ENCODE results near the gene CARS1.

Gene CARS1

GRCh38 chr11:3092603-3093141 lies 35.4 kb upstream of the CARS1 start:
- no peak for DNase-seq (ENCODE audit: low read depth)
- H3K4me3 ChIP-seq (ENCODE audit: low read length), result no peak overlapping the region
- TF ChIP-seq, protein P1, sequence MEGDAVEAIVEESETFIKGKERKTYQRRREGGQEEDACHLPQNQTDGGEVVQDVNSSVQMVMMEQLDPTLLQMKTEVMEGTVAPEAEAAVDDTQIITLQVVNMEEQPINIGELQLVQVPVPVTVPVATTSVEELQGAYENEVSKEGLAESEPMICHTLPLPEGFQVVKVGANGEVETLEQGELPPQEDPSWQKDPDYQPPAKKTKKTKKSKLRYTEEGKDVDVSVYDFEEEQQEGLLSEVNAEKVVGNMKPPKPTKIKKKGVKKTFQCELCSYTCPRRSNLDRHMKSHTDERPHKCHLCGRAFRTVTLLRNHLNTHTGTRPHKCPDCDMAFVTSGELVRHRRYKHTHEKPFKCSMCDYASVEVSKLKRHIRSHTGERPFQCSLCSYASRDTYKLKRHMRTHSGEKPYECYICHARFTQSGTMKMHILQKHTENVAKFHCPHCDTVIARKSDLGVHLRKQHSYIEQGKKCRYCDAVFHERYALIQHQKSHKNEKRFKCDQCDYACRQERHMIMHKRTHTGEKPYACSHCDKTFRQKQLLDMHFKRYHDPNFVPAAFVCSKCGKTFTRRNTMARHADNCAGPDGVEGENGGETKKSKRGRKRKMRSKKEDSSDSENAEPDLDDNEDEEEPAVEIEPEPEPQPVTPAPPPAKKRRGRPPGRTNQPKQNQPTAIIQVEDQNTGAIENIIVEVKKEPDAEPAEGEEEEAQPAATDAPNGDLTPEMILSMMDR (conservative IDR thresholded peaks at IDR 0.05; ENCODE audit: low read length), result no peak

DNA sequence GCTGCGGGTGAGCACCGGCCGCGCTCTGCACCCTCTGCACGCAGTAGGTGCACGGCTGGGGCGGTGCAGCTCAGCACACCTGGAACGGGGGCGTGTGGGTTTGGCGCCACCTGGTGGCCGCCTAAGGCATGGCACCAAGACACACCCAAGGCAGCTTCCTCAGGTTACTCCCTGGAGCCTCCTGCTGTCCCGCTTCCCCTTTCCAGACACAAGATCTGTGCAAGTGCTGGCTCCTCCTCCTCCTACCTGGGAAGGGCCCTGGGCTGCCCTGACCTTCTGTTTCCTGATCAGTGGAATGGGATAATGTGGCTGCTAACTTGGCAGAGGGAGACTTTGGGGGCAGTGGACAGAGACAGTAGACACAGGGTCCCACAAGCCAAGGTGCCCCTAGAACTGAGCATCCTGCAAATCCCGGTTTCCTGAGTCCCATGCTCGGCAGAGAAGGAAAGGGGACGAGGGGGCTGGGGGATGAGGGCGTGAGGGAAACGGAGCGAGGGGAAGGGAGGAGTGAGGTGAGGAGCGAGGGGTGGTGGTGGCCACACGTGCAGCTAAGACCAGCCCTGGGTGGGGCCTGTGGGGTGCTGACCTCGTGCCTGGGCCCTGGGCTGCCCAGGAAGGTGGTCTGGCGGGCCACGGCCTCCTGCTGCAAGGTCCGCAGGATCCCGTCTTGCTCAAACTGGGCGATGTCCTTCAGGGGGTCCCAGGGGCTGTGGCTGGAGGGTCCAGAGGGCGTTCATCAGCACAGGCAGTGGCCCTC lies 34.8 kb upstream of the CARS1 start:
- H3K4me3 ChIP-seq (ENCODE audit: low read length), result no peak overlapping the region
- TF ChIP-seq, protein P1 (conservative IDR thresholded peaks at IDR 0.05; ENCODE audit: low read length), result peak; percentile 89
- DNase-seq (ENCODE audit: low read depth), result peak; percentile 37

- no peak overlapping the region for H3K4me3 ChIP-seq (ENCODE audit: low read length)
- TF ChIP-seq, protein P1 (conservative IDR thresholded peaks at IDR 0.05; ENCODE audit: low read length), result no peak
- DNase-seq (ENCODE audit: low read depth), result no peak
Measured at GRCh38 chr11:3091081-3091845, 34.0 kb upstream of the CARS1 start.

- DNase-seq (ENCODE audit: low read depth), result no peak
- TF ChIP-seq, protein P1 (conservative IDR thresholded peaks at IDR 0.05; ENCODE audit: low read length), result no peak
- no peak overlapping the region for H3K4me3 ChIP-seq (ENCODE audit: low read length)
Measured at GRCh38 chr11:3090096-3090901, 33.1 kb upstream of the CARS1 start.

- H3K4me3 ChIP-seq (ENCODE audit: low read length), result no peak overlapping the region
- TF ChIP-seq, protein P1 (conservative IDR thresholded peaks at IDR 0.05; ENCODE audit: low read length), result no peak
- DNase-seq (ENCODE audit: low read depth), result no peak
Measured at GRCh38 chr11:3089236-3090061, 32.2 kb upstream of the CARS1 start.

DNA sequence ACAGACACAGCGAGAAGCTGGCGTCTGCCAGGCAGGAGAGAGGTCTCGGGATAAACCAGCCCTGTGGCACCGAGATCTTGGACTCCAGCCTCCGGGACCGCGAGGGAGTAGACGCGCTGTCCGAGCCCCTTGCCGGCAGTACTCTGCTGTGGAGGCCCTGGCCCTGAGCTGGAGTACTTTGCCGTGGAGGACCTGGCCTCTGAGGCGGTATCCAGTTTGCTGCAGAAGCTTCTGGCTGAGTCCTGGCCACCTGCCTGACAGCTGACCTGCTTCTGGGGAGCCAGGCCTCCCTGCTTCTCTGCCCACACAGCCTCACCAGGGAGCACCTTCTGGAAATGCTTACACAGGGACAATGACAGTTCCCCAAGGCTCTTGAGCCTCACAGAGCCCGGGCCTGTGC lies 31.6 kb upstream of the CARS1 start:
- TF ChIP-seq, protein P1 (conservative IDR thresholded peaks at IDR 0.05; ENCODE audit: low read length), result no peak
- H3K4me3 ChIP-seq (ENCODE audit: low read length), result no peak overlapping the region
- no peak for DNase-seq (ENCODE audit: low read depth)

Data from AG10803 (cell line).